GM12892 (cell line): ENCODE results near the gene TFPI.

Experiments used
- POLR2A ChIP-seq: IDR thresholded peaks from 2 replicates; pipeline ENCODE4 v1.6.1; 2011; ENCODE audit warnings: low read depth, low read length, control low read depth
- POLR2AphosphoS5 ChIP-seq: IDR thresholded peaks from 2 replicates; pipeline ENCODE4 v1.6.1; 2011; ENCODE audit warnings: low read depth, low read length, control low read depth
- TAF1 ChIP-seq: IDR thresholded peaks from 2 replicates; pipeline ENCODE4 v1.6.1; 2011; ENCODE audit warnings: low read depth, mild to moderate bottlenecking, control low read depth, low read length, borderline replicate concordance

GRCh38 chr2:187446711-187447110 is 107.5 kb downstream of the TFPI start:
- TF ChIP-seq POLR2AphosphoS5: no peak
- TF ChIP-seq POLR2A: no peak
- TF ChIP-seq TAF1: no peak
